ENCODE data around the gene SIRT7.

The SIRT7 gene

DNA sequence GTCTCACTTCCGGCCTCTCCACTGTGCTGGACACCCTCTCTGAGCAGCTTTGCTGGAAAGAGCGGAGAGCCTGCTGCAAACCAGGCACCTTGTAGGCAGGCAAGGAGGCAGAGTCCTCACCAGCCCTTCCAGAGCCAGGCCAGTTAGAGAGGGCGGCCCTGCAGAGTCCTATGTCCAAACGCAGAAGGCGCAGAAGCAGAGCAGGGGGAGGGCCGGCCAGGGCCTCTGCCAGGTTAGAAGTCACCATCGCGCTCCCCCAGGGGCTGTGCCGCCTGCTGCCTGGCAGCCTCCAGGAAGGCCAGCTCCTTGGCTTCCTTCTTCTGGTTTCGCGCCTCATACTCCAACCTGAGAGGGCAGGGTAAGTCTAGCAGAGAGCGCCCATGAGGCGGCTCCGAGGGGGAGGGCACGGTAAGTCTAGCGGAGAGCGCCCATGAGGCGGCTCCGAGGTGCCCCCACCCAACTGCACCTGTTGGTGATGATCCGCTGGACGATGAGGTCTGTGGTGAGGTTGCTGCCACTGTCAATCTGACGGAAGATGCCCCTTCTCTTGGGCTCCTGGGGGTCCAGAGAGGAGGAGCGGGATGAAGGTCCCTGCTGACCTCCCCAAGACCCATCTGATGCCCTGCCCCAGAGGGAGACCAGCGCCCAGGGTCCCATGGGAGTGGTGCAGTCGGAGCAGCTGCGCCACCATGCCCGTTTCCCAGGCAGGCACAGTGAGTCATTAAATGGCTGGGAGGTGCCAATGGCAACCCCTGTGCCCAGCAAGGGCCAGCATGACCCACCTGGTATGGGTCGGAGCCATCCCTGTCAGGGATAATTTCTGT, 13.2 kb downstream of the SIRT7 start:
- DNase-seq = no peak

DNA sequence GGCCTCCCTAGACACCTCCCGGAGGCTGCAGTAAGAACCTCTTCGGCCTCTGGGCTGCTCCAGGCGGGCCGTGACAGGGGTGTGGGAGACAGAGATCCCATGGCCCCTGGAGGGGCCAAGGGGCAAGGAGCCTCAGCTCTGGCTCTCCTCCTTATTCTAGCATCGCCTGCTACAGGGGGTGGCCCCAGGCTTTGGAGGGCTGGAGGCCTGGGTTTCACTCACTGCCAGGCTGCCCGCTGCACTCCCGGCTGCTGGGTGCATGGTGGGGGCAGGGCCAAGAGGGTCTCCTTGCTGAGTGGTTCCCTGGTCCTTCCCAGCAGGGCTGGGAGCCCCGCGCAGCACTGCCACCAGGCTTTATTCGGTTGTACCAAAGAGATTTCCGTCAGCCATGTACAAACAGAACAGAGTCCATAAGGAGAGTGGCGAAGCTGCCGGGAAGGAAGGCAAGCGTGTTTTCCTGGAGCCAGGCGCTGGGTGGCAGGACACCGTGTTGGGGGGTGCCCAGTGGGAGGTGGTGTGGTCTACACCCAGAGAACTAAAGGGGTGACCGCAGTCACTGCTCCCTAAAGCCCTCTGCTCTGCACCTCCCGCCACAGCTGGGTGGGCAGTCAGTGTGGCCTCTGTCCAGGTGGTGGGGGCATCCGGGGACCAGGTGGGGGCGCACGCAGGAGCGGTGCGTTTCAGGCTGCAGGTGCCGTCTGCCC, 13.9 kb downstream of the SIRT7 start:
- DNase-seq = no peak

DNA sequence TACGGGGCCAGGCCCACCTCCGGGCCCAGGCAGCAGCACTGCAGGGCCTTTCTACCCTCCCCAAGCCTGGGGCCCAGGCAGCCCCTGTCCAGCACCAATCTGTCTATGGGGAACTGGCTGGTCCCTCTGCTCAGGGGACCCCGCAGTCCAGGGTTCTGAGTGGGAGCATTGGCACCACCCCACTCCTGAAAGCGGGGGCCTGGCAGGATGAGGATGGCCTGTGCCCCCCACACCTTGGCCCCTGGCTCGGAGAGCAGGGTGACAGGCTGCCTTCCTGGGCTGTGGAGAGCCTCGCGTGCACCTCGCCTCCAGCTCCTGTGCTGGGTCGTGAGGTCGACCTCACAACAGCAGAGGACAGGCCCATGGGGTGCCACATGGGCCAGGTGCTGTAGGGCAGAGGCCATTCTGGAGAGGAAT, 14.6 kb downstream of the SIRT7 start:
- DNase-seq = no peak

DNA sequence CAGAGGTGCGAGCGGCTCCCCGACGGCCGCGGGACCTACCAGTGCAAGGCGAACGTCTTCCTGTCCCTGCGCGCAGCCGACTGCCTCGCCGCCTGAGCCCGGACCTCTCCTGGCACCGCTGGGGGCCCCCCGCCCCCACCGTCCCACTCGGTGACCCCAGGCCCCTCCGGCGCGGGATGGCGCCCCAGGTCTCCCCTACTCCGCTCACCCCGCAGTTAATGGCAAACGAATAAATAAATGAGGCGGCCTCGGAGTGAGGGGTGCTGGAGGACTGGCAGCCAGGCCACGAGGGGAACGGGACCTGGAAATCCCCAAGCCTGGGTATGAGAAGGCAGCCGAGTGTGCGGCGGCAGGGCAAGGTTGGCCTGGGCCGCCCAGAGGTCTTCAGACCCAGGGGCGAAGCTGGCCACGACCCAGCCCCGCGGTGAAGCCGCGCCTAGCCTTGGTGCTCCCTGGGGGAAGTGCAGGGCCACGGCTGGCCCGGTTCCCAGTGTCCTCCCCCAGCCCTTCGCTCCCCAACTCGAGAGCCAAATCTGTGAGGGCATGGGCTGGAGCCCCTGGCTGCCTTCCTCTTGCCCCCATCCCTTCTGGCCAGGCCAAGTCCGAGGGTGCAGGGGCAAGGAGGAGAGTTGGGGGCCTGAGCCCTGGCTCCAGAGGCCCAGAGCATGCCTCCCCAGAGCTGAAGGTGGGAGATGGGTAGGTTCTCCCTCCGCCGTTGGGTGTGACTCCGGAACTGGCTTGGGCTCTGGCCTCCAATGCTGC, 15.1 kb downstream of the SIRT7 start:
- no peak for DNase-seq

DNA sequence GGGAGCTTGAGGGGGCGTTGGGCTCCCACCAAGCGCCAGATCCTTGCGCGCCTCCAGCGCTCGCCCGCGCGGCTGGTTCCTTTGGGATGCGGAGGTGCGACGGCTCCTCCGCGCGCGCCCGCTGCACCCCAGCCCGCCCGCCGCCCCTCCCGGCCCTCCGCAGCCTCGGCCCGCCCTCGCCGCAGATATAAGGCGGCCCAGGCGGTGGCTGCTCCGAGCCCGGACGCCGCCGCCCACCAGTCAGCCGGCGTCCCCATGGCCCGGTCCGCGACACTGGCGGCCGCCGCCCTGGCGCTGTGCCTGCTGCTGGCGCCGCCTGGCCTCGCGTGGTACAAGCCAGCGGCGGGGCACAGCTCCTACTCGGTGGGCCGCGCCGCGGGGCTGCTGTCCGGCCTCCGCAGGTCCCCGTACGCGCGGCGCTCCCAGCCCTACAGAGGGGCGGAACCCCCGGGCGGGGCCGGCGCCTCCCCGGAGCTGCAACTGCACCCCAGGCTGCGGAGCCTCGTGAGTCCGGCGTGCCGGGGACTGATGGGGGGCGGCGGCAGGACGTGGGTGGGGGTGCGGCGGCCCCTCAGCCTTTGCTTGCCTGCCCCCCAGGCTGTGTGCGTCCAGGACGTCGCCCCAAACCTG, 15.8 kb downstream of the SIRT7 start, which contains the start of gene NPB:
TSS of gene NPB (plus strand) at position 216 of the 630 bp plus-strand sequence. CDS start at position 256, 40 bp downstream.
- DNase-seq = no peak

DNA sequence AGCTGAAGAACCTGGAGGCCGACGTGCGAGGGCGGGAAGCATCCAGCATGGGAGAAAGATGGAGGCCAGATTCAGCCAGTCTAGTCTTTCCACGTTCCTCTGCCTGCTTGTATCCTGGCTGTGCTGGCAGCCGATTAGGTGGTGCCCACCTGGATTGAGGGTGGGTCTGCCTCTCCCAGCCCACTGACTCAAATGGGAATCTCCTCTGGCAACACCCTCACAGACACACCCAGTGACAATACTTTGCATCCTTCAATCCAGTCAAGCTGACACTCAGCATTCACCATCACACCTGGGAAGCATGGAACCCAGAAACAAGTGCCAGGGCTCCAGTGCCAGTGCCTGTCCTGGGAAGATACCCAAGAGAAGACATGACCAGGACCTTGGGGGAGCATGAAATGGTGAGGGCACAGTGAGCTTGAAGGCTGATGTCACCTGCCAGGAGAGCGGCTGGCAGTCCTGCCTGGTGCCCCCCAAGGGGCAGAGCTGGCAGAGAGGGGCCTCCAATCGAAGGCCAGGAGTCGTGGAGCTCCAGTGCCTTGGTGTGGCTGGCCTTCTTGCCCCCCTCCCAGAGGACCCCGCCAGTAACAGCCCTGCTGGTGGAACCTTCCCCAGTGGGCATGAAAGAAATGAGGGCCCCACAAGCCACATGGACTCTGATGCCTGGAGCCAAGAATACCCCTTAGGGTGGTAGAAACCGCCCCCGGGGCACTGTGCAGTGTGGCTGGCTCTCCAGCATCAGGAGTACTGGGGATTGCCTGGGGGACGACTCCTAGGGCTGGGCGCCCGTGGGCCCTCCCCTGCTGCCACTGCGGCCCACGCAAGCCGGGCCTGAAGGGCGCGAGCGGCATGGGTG, 16.6 kb downstream of the SIRT7 start:
- DNase-seq = no peak

DNA sequence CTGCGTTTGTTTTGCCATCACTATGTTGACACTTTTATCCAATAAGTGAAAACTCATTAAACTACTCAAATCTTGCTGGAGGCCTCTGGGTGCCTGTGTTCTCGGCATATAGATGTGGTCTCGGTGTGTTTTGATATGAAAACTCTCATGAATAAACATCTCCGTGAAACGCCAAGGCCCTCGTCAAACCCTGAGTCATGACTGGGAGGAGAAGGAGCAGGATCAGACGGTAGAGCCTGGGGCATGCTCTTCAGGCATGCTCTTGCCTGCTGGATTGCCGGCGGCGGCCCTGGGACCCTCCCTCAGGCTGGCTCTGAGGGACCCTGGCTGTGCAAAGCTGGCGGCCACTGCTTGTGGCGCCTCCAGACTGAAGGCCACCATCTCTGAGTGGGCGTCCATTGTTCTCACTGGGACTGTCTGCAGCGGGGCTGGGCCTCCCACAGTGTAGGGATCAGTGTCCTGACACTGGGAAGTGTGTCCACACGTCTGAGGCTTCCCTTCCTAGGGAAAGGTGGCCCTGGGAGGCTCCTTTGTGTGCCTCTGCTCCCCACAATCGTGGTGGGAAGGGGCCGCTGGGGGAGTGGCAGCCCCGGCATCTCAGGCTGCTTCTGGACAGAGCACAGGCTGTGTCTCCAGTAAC, 17.7 kb downstream of the SIRT7 start:
- no peak for DNase-seq

DNA sequence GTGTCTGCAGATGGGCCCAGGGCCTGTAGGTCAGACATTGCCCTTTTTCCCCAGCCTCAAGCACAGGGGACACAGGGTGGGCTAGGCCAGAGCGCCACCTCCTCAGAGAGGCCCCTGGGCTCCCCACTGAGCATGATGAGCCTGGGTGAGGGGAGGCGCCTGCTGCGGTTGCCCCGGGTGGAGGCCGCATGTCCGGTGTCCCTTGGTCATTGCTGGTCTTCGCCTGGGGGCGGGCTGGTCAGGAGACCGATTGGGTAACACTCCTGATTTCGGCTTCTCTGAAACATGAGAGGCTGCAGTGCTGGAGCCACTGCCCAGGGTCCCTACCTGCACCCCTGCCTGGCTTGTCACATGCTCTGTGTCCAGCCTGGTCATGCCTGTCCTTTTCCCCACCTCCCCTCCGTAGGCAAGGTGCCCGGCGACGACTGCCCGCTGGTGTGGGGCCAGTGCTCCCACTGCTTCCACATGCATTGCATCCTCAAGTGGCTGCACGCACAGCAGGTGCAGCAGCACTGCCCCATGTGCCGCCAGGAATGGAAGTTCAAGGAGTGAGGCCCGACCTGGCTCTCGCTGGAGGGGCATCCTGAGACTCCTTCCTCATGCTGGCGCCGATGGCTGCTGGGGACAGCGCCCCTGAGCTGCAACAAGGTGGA, 18.3 kb downstream of the SIRT7 start:
- DNase-seq = no peak

DNA sequence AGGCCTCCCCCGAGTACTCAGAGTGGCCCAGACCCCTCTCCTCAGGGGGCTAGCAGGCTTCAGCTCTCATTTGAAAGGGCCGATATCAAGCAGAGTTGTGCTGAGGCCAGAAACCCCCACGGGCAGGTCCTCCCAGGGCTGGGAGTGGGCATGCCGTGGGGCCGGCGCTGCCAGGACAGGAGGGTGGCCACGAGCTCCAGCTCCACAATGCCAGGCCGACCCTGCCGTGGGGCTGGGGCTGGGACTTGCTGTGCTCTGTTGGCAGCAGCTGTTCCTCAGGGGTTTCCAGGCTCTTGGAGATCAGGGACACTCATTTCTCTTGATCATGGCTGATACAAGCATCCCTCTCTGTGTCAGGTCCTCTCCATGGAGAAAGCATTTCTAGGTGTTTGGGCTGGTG, 19.1 kb downstream of the SIRT7 start:
- DNase-seq = no peak

DNA sequence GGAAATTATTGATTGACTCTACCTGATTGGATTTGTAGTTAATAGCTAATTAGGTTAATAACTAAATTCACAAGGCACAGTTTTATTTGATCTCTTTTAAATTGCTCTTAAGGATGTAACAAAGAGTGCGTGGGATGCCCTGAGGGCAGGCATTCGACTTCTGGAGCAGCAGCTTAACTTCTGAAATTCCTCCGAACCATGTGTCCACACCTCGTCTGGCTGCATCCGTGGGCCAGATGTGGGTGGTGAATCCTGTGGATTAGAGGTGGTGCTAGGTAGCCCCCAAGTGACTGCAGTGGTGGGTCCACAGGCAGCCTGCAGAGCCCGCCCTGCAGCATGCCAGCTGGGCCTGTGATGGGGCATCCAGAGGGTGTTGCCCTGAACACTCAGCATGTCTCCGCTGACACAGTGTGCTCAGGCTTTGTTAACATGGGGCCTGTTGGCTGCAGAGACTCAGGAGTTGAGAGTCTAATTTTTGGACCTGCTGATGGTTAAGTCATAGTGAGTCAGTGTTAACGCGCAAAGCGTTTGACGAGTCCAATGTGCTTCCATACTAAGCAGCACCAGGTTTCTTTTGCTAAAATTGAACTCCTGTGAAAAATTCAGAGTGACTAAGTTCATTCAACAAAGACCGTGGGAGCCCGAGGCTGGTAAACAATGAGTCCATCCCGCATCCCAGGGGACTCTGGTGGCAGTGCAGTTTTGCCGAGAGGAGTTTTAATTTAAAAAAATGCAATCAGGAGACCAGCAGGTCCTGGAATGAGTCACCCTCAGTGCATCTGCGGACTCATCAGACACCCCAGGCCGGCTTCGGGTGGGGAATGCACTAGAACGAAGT, 19.7 kb downstream of the SIRT7 start:
- DNase-seq = no peak

DNA sequence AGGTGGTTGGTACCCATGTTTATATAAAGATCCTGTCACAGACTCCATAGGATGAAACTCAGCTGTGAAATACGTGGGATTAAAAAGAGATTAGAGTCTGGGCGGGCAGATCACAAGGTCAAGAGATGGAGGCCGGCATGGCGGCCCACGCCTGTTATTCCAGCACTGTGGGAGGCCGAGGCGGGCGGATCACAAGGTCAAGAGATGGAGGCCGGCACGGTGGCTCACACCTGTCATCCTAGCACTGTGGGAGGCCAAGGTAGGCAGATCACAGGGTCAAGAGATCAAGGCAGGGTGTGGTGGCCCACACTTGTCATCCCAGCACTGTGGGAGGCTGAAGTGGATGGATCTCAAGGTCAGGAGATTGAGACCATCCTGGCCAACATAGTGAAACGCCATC, 22.6 kb downstream of the SIRT7 start:
- no peak for DNase-seq

DNA sequence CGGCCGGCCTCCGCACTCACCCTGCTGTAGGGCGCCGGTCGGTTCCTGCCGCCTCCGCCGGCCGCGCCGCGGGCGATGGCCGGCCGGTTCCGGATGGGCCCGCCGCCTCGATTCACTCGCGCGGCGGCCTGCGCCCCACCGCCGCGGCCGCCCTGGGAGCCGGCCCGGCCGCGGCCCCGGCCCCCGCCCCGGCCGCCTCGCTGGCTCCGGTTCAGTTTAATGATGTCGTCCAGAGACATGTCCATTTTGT, 26.7 kb downstream of the SIRT7 start:
- DNase-seq = no peak

DNA sequence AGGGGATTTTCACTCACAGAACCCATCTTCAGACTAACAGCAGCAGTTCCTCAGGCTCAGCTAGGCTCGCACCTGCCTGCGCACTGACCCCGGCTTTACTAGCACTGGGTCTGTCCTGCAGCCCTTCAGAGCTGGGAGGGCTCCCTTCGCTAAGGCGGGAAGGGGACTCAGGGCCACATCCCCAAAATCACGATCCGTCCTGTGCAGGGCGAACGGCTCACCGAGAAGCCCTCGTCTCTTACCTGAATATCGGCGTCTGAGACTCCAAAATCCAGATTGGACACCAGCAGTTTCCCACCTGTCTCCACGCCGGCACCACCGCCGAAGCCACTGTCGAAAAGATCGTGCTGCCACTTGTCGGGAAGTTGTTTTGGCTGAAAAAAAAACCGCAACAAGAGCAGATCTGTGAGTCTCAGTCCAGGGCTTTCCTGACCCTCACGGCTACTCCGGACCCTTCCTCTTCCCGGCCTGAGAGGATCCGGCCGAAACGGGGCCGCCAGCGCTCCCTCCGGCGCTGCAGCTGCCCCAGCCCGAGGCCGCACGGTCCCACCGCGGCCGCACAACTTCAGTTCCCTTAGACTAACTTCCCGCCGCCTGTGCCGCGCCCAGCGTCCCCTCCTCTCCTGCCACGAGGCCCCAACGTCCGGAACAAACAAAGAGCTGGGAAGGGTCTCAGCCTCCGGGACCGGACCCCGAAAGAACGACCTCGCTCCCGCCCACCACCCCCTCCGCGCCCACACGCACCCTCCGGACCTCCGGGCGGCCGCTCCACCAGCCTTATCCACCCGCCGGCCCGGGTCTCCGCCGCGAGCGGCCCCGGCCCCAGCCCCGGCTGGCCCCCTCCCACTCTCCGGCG, 27.3 kb downstream of the SIRT7 start:
- DNase-seq = no peak

DNA sequence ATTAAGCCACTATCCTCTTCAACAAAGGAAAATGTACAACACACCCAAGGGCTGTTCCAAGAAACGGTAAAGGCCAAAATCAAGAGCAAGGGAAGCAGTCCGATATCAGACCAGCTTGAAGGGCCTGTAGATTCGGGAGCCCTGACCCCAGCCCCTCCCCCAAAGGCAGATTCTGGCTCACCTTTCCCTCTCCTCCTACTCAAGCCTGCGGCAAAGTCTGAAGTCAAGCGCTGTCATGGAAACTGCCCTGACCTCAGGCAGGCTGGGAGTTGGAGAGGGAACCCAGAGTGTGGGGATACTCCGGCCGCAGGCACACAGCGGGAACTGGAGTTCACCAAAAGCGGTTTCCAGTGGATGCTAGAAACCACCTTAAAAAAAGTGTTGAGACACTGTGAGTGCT, 28.4 kb downstream of the SIRT7 start:
- DNase-seq = no peak

DNA sequence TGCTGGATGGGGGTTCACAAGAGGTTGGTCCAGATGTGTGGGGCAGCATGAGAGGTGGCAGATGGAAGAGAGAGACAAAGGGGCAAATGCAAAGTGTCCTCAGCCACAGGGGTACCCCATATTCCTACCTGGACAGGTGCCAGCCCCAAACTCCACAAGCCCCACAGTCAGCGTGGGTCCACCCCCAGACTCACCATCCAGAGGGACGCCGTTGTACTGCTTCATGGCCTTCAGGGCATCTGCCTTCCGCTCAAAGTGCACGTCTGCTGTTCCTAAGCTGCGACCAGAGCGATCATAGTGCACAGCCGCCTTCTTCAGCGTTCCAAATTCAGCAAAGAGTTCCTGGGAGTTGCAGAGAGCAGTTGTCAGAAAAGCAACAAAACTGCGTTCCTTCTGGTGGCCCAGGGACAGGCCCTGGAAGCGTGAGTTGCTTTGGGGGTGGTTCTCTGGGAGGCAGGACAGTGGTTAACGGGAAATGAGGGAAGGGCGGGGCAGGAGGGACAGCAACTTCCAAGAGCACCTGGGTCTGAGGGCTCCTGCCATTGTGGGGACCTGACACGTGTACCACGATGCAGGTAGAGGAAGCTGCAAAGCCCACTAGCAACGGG, 28.9 kb downstream of the SIRT7 start:
- no peak for DNase-seq

DNA sequence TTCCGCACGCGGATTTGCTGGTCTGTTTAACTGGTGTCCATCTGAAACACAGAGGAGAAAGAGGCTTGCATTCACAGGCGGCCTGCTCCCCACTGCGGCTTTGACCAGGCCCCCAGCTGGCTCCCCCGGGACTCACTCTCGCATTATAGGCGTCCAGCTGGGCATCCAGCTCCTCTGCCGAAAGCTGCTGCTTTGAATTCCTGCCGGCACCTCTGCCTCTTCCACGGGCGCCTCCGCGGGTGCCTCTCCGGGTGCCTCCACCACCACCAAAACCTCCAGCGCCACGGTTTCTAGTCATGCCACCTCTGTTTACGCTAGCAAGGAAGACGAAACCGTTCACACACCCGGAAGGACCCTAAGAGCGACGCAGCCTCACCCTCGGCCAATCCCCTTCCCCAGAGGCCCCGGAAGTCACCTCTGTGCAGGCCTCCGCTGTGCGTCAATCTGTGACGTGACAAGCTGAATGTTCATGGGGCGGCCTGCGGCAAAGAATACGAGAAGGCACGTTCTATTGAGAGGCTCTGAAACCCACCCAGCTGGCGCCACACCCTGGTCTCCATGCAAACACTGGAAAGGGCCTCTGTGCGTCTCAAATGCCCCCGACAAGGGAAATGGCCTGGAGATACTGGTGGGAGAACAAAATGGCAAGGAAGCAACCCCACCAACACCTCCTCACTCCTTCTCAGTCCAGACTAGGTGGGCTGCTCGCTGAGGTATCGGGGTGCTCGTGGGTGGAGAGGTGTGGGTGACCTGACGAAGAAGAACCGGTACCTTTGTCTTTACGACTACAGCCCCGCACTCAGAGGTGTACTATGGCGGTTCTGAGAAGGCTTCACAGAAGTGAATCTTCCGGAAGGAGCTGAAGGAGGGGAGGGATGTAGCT, 29.6 kb downstream of the SIRT7 start:
- DNase-seq = no peak

DNA sequence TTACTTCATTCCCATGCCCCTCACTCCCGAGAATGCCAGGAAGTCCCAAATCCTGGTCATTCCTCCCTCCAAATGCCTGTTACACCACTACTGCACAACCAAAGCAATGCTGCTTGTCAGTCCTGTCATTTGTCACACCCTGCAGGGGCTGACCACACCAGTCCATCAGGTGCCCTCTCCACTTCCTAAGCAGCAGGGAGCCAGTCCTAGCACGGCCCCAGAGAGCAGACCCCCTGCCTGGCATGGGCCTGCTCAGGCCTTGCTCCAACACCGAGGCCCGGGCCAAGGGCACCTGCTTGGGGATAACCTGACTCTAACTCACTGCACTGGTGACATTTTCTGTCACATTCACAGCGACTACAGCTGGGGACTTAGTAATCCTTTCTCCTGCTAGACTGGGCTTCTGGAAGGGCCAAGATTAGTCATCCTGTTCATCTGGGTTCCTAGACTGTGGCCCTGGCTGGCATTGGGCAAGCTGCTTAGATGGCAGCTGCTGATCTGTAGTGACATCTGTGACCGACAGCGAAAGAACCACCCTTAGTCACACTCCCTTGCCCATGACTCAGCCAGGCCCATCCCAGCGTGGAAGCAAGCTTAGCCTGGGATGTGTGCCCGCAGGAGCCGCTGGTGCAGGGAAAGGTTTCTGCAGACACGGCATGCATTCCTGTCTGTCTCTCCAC, 32.0 kb downstream of the SIRT7 start:
- peak; percentile 38 for DNase-seq

Data from NCI-H524 treated with DMSO at 0.1 percent for 48 hours (cell line).